K562 (cell line): Measurements from ENCODE around the gene GBF1. TPM values are rescaled to one million over a fixed set of nuclear protein-coding genes. Genes with fewer than 3 reads are reported as not detected.
A peak's percentile ranks its signal among the peaks of the same experiment; 100 is the strongest.

ENCODE experiments used
- ARID1B ChIP-seq: fragments of 450-650 bp; IDR thresholded peaks from 2 replicates; pipeline ENCODE4 v1.6.1; 2016; ENCODE audit warnings: antibody characterized with exemption, mild to moderate bottlenecking, inconsistent platforms
- DPF2 ChIP-seq: fragments of 450-650 bp; IDR thresholded peaks from 2 replicates; pipeline ENCODE4 v1.6.1; 2016
- ELF2 ChIP-seq: fragments of 250-450 bp; sonication (Bioruptor Pico); IDR thresholded peaks from 2 replicates; pipeline ENCODE4 v1.5.0; 2021; ENCODE audit warnings: mild to moderate bottlenecking
- GATA2 ChIP-seq: sonication (generic); formaldehyde crosslinking; IDR thresholded peaks from 2 replicates; pipeline ENCODE4 v1.4.0; 2020; ENCODE audit warnings: mild to moderate bottlenecking, missing genetic modification reagents
- HMGN3 ChIP-seq: IDR thresholded peaks from 2 replicates; pipeline ENCODE4 v1.6.1; 2011; ENCODE audit warnings: borderline replicate concordance, low read depth, mild to moderate bottlenecking, mixed read lengths, low read length; ENCODE audit not compliant: insufficient read length; ENCODE audit errors: extremely low read depth
- IRF2 ChIP-seq: sonication (generic); formaldehyde crosslinking; IDR thresholded peaks from 2 replicates; pipeline ENCODE4 v1.8.1; 2022; ENCODE audit warnings: mild to moderate bottlenecking, missing genetic modification reagents
- MTF1 ChIP-seq: fragments of 250-450 bp; sonication (Bioruptor Pico); IDR thresholded peaks from 2 replicates; pipeline ENCODE4 v1.9.0; 2021; ENCODE audit warnings: moderate library complexity, mild to moderate bottlenecking, inconsistent platforms, borderline replicate concordance
- NEUROD1 ChIP-seq: fragments of 150-350 bp; IDR thresholded peaks from 2 replicates; pipeline ENCODE4 v1.6.1; 2014; ENCODE audit warnings: borderline replicate concordance, low read length, low read depth; ENCODE audit not compliant: partially characterized antibody
- NFIX ChIP-seq: fragments of 250-450 bp; sonication (Bioruptor Pico); IDR thresholded peaks from 2 replicates; pipeline ENCODE4 v1.4.0; 2020; ENCODE audit warnings: low read depth, mild to moderate bottlenecking, moderate library complexity
- POLR2AphosphoS2 ChIP-seq: IDR thresholded peaks from 2 replicates; pipeline ENCODE4 v1.6.1; 2012; ENCODE audit warnings: low read length, improper control_type of control experiment
- SMAD3 ChIP-seq: fragments of 450-650 bp; formaldehyde crosslinking; conservative IDR thresholded peaks from 2 replicates; pipeline ENCODE4 v1.4.0; 2020; ENCODE audit warnings: mild to moderate bottlenecking
- SMAD4 ChIP-seq: fragments of 250-450 bp; sonication (Bioruptor Pico); conservative IDR thresholded peaks from 2 replicates; pipeline ENCODE4 v1.8.0; 2021; ENCODE audit warnings: inconsistent platforms, mild to moderate bottlenecking, moderate library complexity
- TCF7 ChIP-seq: sonication (generic); IDR thresholded peaks from 2 replicates; pipeline ENCODE4 v1.6.1; 2016; ENCODE audit warnings: antibody characterized with exemption, borderline replicate concordance
- TFAM ChIP-seq: fragments of 250-450 bp; sonication (Bioruptor Pico); conservative IDR thresholded peaks from 2 replicates; pipeline ENCODE4 v1.5.0; 2021; ENCODE audit warnings: mild to moderate bottlenecking, moderate library complexity
- ZBTB7A ChIP-seq: IDR thresholded peaks from 2 replicates; pipeline ENCODE4 v1.6.1; 2011; ENCODE audit warnings: low read depth, mild to moderate bottlenecking, low read length, moderate library complexity, borderline replicate concordance; ENCODE audit not compliant: control insufficient read depth
- ZNF133 ChIP-seq: fragments of 250-450 bp; sonication (Bioruptor Pico); IDR thresholded peaks from 2 replicates; pipeline ENCODE4 v1.4.0; 2020; ENCODE audit warnings: mild to moderate bottlenecking
- polyA plus RNA-seq, 8 experiments: library from polyadenylated mRNA; depleted of rRNA in 4 of 8; stranded (reverse) in 5 of 8; unstranded in 3 of 8; fragments of >200 nt; fragmentation: Nextera tagmentation in 2 of 8; fragmentation: Illumina TruSeq in 1 of 8; extraction: Ambion mirVana in 2 of 8; extraction: Trizol in 1 of 8; gene quantifications; 2 replicates each; pipeline versions ENCODE4 v1.2.1 to v1.2.3, GENCODE V29; 2011 to 2014; ENCODE audit warnings: inconsistent platforms in 1 of 8, missing spikeins in 1 of 8
- total RNA-seq, 7 experiments: library from RNA; depleted of rRNA in 6 of 7; stranded (reverse); fragments of >200 nt in 6 of 7; fragmentation: Illumina TruSeq in 2 of 7; extraction: Trizol in 2 of 7; gene quantifications; 2 replicates each; pipeline versions ENCODE4 v1.2.1 to v1.2.3, GENCODE V29; 2011 to 2021; ENCODE audit warnings: low replicate concordance in 1 of 7
- TF ChIP-seq, protein P1 (sequence below): fragments of 250-450 bp; sonication (Bioruptor Pico); IDR thresholded peaks from 2 replicates; pipeline ENCODE4 v1.4.0; 2020; ENCODE audit warnings: mild to moderate bottlenecking, moderate library complexity, borderline replicate concordance
- TF ChIP-seq, protein P2 (sequence below): sonication (generic); formaldehyde crosslinking; IDR thresholded peaks from 2 replicates; pipeline ENCODE4 v1.8.0; 2022; ENCODE audit warnings: mild to moderate bottlenecking, missing genetic modification reagents
- TF ChIP-seq, protein P3 (sequence below): fragments of 450-650 bp; IDR thresholded peaks from 2 replicates; pipeline ENCODE4 v1.6.1; 2016; ENCODE audit warnings: mild to moderate bottlenecking

GBF1 gene
- total and polyA plus RNA-seq, 9 of the 15 experiments (the other 6 are each of a cell fraction or from before 2014, with no cell fraction given), result 0.69 to 28.0 (median 10.3) TPM

DNA sequence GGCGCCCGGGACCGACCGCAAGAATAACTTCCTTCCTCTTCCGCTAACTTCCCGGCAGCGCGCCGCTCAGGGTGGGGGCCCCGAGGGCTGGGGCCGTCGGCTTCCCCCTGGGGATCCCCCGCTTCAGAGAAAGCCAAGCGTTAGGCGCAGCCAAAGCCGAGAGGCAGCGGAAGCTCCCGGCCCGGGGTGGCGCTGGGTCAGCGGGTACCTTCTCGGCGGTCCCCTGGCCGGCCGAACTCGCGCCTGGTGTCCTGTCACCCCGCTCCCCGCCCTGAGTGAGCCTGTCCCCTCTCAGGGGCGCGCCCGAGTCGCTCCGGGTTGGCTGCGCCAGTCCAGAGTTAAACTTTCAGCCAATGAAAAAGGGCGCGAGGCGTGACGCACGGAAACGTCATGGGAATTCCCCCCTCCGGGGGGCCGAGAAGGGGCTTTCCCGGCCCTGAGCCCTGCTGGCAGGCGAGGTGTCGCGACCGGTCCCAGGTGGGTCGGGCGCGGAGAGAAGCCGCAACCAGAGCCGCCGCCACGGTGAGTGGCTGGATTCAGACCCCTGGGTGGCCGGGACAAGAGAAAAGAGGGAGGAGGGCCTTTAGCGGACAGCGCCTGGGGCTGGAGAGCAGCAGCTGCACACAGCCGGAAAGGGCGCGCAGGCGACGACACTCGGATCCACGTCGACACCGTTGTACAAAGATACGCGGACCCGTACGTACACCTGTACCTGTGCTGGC, 148.9 kb downstream of the GBF1 start (continued):
- TF ChIP-seq, protein P1, sequence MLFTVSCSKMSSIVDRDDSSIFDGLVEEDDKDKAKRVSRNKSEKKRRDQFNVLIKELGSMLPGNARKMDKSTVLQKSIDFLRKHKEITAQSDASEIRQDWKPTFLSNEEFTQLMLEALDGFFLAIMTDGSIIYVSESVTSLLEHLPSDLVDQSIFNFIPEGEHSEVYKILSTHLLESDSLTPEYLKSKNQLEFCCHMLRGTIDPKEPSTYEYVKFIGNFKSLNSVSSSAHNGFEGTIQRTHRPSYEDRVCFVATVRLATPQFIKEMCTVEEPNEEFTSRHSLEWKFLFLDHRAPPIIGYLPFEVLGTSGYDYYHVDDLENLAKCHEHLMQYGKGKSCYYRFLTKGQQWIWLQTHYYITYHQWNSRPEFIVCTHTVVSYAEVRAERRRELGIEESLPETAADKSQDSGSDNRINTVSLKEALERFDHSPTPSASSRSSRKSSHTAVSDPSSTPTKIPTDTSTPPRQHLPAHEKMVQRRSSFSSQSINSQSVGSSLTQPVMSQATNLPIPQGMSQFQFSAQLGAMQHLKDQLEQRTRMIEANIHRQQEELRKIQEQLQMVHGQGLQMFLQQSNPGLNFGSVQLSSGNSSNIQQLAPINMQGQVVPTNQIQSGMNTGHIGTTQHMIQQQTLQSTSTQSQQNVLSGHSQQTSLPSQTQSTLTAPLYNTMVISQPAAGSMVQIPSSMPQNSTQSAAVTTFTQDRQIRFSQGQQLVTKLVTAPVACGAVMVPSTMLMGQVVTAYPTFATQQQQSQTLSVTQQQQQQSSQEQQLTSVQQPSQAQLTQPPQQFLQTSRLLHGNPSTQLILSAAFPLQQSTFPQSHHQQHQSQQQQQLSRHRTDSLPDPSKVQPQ (CRISPR knock-in tag), result no peak
- no peak for TF ChIP-seq MTF1 (CRISPR knock-in tag)
- TF ChIP-seq ARID1B, result no peak; the same call in 1 of the 2 replicates
- TF ChIP-seq TCF7, result no peak
- no peak for TF ChIP-seq NFIX
- TF ChIP-seq DPF2, result no peak; the same call in 1 of the 2 replicates
- no peak for TF ChIP-seq SMAD4 (CRISPR knock-in tag)
- TF ChIP-seq GATA2 (CRISPR knock-in tag), result no peak
- no peak for TF ChIP-seq SMAD3 (CRISPR knock-in tag)
- TF ChIP-seq, protein P2, sequence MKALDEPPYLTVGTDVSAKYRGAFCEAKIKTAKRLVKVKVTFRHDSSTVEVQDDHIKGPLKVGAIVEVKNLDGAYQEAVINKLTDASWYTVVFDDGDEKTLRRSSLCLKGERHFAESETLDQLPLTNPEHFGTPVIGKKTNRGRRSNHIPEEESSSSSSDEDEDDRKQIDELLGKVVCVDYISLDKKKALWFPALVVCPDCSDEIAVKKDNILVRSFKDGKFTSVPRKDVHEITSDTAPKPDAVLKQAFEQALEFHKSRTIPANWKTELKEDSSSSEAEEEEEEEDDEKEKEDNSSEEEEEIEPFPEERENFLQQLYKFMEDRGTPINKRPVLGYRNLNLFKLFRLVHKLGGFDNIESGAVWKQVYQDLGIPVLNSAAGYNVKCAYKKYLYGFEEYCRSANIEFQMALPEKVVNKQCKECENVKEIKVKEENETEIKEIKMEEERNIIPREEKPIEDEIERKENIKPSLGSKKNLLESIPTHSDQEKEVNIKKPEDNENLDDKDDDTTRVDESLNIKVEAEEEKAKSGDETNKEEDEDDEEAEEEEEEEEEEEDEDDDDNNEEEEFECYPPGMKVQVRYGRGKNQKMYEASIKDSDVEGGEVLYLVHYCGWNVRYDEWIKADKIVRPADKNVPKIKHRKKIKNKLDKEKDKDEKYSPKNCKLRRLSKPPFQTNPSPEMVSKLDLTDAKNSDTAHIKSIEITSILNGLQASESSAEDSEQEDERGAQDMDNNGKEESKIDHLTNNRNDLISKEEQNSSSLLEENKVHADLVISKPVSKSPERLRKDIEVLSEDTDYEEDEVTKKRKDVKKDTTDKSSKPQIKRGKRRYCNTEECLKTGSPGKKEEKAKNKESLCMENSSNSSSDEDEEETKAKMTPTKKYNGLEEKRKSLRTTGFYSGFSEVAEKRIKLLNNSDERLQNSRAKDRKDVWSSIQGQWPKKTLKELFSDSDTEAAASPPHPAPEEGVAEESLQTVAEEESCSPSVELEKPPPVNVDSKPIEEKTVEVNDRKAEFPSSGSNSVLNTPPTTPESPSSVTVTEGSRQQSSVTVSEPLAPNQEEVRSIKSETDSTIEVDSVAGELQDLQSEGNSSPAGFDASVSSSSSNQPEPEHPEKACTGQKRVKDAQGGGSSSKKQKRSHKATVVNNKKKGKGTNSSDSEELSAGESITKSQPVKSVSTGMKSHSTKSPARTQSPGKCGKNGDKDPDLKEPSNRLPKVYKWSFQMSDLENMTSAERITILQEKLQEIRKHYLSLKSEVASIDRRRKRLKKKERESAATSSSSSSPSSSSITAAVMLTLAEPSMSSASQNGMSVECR, result peak; percentile 68; the same call in 1 of the 2 replicates
- no peak for TF ChIP-seq IRF2 (CRISPR knock-in tag)
- TF ChIP-seq ZNF133 (CRISPR knock-in tag), result no peak
- TF ChIP-seq HMGN3, result no peak
- no peak for TF ChIP-seq NEUROD1
- TF ChIP-seq, protein P3, sequence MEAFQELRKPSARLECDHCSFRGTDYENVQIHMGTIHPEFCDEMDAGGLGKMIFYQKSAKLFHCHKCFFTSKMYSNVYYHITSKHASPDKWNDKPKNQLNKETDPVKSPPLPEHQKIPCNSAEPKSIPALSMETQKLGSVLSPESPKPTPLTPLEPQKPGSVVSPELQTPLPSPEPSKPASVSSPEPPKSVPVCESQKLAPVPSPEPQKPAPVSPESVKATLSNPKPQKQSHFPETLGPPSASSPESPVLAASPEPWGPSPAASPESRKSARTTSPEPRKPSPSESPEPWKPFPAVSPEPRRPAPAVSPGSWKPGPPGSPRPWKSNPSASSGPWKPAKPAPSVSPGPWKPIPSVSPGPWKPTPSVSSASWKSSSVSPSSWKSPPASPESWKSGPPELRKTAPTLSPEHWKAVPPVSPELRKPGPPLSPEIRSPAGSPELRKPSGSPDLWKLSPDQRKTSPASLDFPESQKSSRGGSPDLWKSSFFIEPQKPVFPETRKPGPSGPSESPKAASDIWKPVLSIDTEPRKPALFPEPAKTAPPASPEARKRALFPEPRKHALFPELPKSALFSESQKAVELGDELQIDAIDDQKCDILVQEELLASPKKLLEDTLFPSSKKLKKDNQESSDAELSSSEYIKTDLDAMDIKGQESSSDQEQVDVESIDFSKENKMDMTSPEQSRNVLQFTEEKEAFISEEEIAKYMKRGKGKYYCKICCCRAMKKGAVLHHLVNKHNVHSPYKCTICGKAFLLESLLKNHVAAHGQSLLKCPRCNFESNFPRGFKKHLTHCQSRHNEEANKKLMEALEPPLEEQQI, result no peak
- peak; percentile 12; the same call in 1 of the 2 replicates for TF ChIP-seq ZBTB7A
- TF ChIP-seq POLR2AphosphoS2, result no peak
- no peak for TF ChIP-seq ELF2 (CRISPR knock-in tag)
- no peak for TF ChIP-seq TFAM (CRISPR knock-in tag)
